CD14-positive monocyte (primary cell): ENCODE data around the gene WDR49. TPM values are rescaled to one million over a fixed set of nuclear protein-coding genes. Genes with fewer than 3 reads are reported as not detected.

Source experiments
- DNase-seq, 3 donors: peaks; one replicate each; pipeline ENCODE4 v3.0.0-alpha.2; 2011 to 2022
- H2AFZ ChIP-seq: 2 replicates; pipeline ENCODE4 v1.6.0; 2012; ENCODE audit warnings: mild to moderate bottlenecking, low read depth, low read length, inconsistent platforms; ENCODE audit not compliant: insufficient read depth, poor library complexity, severe bottlenecking
- H3K27ac ChIP-seq, 2 donors: 1 replicate in 1 of 2; 2 replicates in 1 of 2; pipeline ENCODE4 v1.5.1; 2012 to 2013; ENCODE audit warnings: low read length in 2 of 2, control low read depth in 1 of 2, inconsistent platforms in 1 of 2, low read depth in 1 of 2, mild to moderate bottlenecking in 1 of 2
- H3K27me3 ChIP-seq, 2 donors: one replicate each; pipeline versions ENCODE4 v1.6.0 to v1.6.1; 2011 to 2013; ENCODE audit warnings: low read length in 2 of 2; ENCODE audit not compliant: control insufficient read depth in 2 of 2, insufficient read depth in 2 of 2
- H3K36me3 ChIP-seq, 2 donors: replicated peaks in 1 of 2; 1 replicate in 1 of 2; 2 replicates in 1 of 2; pipeline versions ENCODE4 v1.5.1 to v1.6.1; 2012 to 2013; ENCODE audit warnings: low read length in 2 of 2, control low read depth in 1 of 2, inconsistent platforms in 1 of 2, mild to moderate bottlenecking in 1 of 2; ENCODE audit not compliant: insufficient read depth in 2 of 2, control insufficient read depth in 1 of 2
- H3K4me1 ChIP-seq, 2 donors: 1 replicate in 1 of 2; 2 replicates in 1 of 2; pipeline versions ENCODE4 v1.5.1 to v1.6.1; 2012 to 2013; ENCODE audit warnings: low read length in 2 of 2, control low read depth in 1 of 2, inconsistent platforms in 1 of 2, mild to moderate bottlenecking in 1 of 2, moderate library complexity in 1 of 2; ENCODE audit not compliant: insufficient read depth in 2 of 2, control insufficient read depth in 1 of 2
- H3K4me2 ChIP-seq: replicated peaks from 2 replicates; pipeline ENCODE3; 2012; ENCODE audit warnings: low read length, moderate library complexity, mild to moderate bottlenecking; ENCODE audit not compliant: poor library complexity, severe bottlenecking; ENCODE audit errors: extremely low read depth
- H3K4me3 ChIP-seq, 3 experiments: fragments of 200-600 bp in 1 of 3; sonication (generic) in 1 of 3; replicated peaks in 1 of 3; 1 replicate in 2 of 3; 2 replicates in 1 of 3; pipeline ENCODE4 v1.5.1; 2011 to 2013; ENCODE audit warnings: low read length in 3 of 3, mild to moderate bottlenecking in 3 of 3, control low read depth in 2 of 3, low read depth in 2 of 3, inconsistent platforms in 1 of 3, moderate library complexity in 1 of 3
- H3K79me2 ChIP-seq: 2 replicates; pipeline ENCODE4 v1.6.0; 2012; ENCODE audit warnings: mild to moderate bottlenecking, control low read depth, inconsistent platforms, low read length, moderate library complexity; ENCODE audit not compliant: insufficient read depth
- H3K9ac ChIP-seq: 2 replicates; pipeline ENCODE4 v1.6.0; 2017; ENCODE audit warnings: low read length, mild to moderate bottlenecking; ENCODE audit not compliant: insufficient read depth, poor library complexity, severe bottlenecking
- H3K9me3 ChIP-seq, 2 donors: replicated peaks in 1 of 2; 1 replicate in 1 of 2; 2 replicates in 1 of 2; pipeline versions ENCODE4 v1.5.1 to v1.6.1; 2012 to 2013; ENCODE audit warnings: low read length in 2 of 2, control low read depth in 1 of 2; ENCODE audit not compliant: control insufficient read depth in 1 of 2, insufficient read depth in 1 of 2
- H4K20me1 ChIP-seq: 2 replicates; pipeline ENCODE4 v1.6.0; 2012; ENCODE audit warnings: mild to moderate bottlenecking, low read length, control low read depth, moderate library complexity; ENCODE audit not compliant: insufficient read depth
- H3K27ac Mint-ChIP-seq, 7 donors: one replicate each; pipeline ENCODE4 v1.8.0; 2020; ENCODE audit warnings: mild to moderate bottlenecking in 7 of 7, mixed read lengths in 7 of 7, moderate library complexity in 6 of 7, inconsistent platforms in 2 of 7
- H3K27me3 Mint-ChIP-seq, 3 donors: one replicate each; pipeline ENCODE4 v1.8.0; 2021 to 2022; ENCODE audit warnings: low read depth in 3 of 3, mild to moderate bottlenecking in 3 of 3, mixed read lengths in 3 of 3, moderate library complexity in 3 of 3, inconsistent platforms in 1 of 3
- H3K36me3 Mint-ChIP-seq, 2 donors: one replicate each; pipeline ENCODE4 v1.8.0; 2020; ENCODE audit warnings: mixed read lengths in 2 of 2, inconsistent platforms in 1 of 2, mild to moderate bottlenecking in 1 of 2
- H3K4me1 Mint-ChIP-seq: one replicate; pipeline ENCODE4 v1.8.0; 2020; ENCODE audit warnings: mild to moderate bottlenecking, mixed read lengths
- H3K4me3 Mint-ChIP-seq, 2 donors: one replicate each; pipeline ENCODE4 v1.8.0; 2020; ENCODE audit warnings: mild to moderate bottlenecking in 2 of 2, mixed read lengths in 2 of 2, moderate library complexity in 1 of 2
- H3K9me3 Mint-ChIP-seq, 7 donors: one replicate each; pipeline ENCODE4 v1.8.0; 2020 to 2022; ENCODE audit warnings: mixed read lengths in 7 of 7, mild to moderate bottlenecking in 6 of 7, moderate library complexity in 6 of 7, inconsistent platforms in 2 of 7
- CTCF ChIP-seq: fragments of 200-600 bp; IDR thresholded peaks from one replicate; pipeline ENCODE4 v1.8.0; 2022; ENCODE audit warnings: antibody characterized with exemption, mild to moderate bottlenecking
- WGBS: methylation state at CpG from one replicate; pipeline ENCODE4 v1.1.5; 2013; ENCODE audit warnings: missing lambda C conversion rate; ENCODE audit not compliant: insufficient coverage; 5-methylcytosine and 5-hydroxymethylcytosine counted together
- intact Hi-C, 2 donors: fragments of 100-400 bp; cut with micrococcal nuclease; formaldehyde crosslinking; loops; one replicate each; pipeline versions ENCODE4 v1.15.0 to v1.15.1; 2023
- polyA plus RNA-seq, 3 donors: library from polyadenylated mRNA; depleted of rRNA in 1 of 3; unstranded in 2 of 3; stranded (reverse) in 1 of 3; fragments of 300-500 nt in 2 of 3; fragments of >200 nt in 1 of 3; fragmentation: Illumina TruSeq in 2 of 3; gene quantifications; 1 replicate in 2 of 3; 2 replicates in 1 of 3; pipeline ENCODE4 v1.2.3, GENCODE V29; 2012 to 2021

Gene WDR49
- polyA plus RNA-seq, 3 donors = 1.1 to 5.0 (median 4.2) TPM

GRCh38 chr3:167481164-167481563 lies 172.6 kb downstream of the WDR49 start:
- Histone ChIP-seq H3K36me3 (no peaks in the 10 kb centered on the region), H3K27ac (peak overlapping the region in 1 of 2 donors; percentile 62), H3K4me2 (peak overlapping the region; percentile 21), H3K9me3 (no peaks in the 10 kb centered on the region), H2AFZ (no peak overlapping the region), H3K27me3 (no peaks in the 10 kb centered on the region), H3K4me3 (peak overlapping the region in 1 of 3 experiments; percentile 3), H3K9ac (no peak overlapping the region), H4K20me1 (no peaks in the 10 kb centered on the region), H3K79me2 (no peaks in the 10 kb centered on the region), H3K4me1 (peaks cover 10 to 15% of the 10 kb centered on the region in 2 donors)
- Mint-ChIP-seq H3K36me3 (peaks cover 3 to 4% of the 10 kb centered on the region in 2 donors), H3K4me1 (peaks cover 23% of the 10 kb centered on the region), H3K4me3 (no peak overlapping the region), H3K9me3 (peaks cover 0 to 10% (median 2%) of the 10 kb centered on the region in 7 donors), H3K27me3 (no peaks in the 10 kb centered on the region), H3K27ac (peak overlapping the region; percentile 51 to 85 (median 59))
- no peak for TF ChIP-seq CTCF
- peak in 2 of 3 donors; percentile 19 to 36 for DNase-seq
- intact Hi-C loops = no loop called here

GRCh38 chr3:167480748-167481147 lies 173.0 kb downstream of the WDR49 start:
- peaks cover 3 to 4% of the 10 kb centered on the region in 2 donors for H3K36me3 Mint-ChIP-seq
- peaks cover 10 to 15% of the 10 kb centered on the region in 2 donors for H3K4me1 ChIP-seq
- H3K27ac ChIP-seq = peak overlapping the region in 1 of 2 donors; percentile 62
- H3K36me3 ChIP-seq = no peaks in the 10 kb centered on the region
- WGBS = no CpG with 5 or more reads among the region's 2 CpGs
- H3K27ac Mint-ChIP-seq = peak overlapping the region; percentile 51 to 85 (median 59)
- H3K9me3 ChIP-seq = no peaks in the 10 kb centered on the region
- H4K20me1 ChIP-seq = no peaks in the 10 kb centered on the region
- no peak overlapping the region for H2AFZ ChIP-seq
- H3K4me3 Mint-ChIP-seq = no peak overlapping the region
- TF ChIP-seq CTCF = no peak
- H3K79me2 ChIP-seq = no peaks in the 10 kb centered on the region
- no peaks in the 10 kb centered on the region for H3K27me3 Mint-ChIP-seq
- peak overlapping the region; percentile 21 for H3K4me2 ChIP-seq
- intact Hi-C loops = no loop called here
- no peaks in the 10 kb centered on the region for H3K27me3 ChIP-seq
- peak overlapping the region in 1 of 3 experiments; percentile 3 for H3K4me3 ChIP-seq
- DNase-seq = peak in 2 of 3 donors; percentile 9 to 61
- no peak overlapping the region for H3K9ac ChIP-seq
- H3K9me3 Mint-ChIP-seq = peaks cover 0 to 8% (median 2%) of the 10 kb centered on the region in 7 donors
- H3K4me1 Mint-ChIP-seq = peaks cover 23% of the 10 kb centered on the region
